Parathyroid adenoma (tissue), 2 donors: ENCODE data around the gene ACTN2.

Experiments
- H2AFZ ChIP-seq: fragments of 300-600 bp; sonication (generic); one replicate; pipeline ENCODE4 v1.7.0; 2017; ENCODE audit warnings: antibody characterized with exemption, mild to moderate bottlenecking
- H3K27ac ChIP-seq: fragments of 300-600 bp; sonication (generic); one replicate; pipeline ENCODE4 v1.7.0; 2017
- H3K27me3 ChIP-seq: fragments of 300-600 bp; sonication (generic); one replicate; pipeline ENCODE4 v1.7.0; 2017; ENCODE audit warnings: low read length; ENCODE audit not compliant: control insufficient read depth, insufficient read depth
- H3K36me3 ChIP-seq: fragments of 300-600 bp; sonication (generic); one replicate; pipeline ENCODE4 v1.7.0; 2017; ENCODE audit warnings: low read length; ENCODE audit not compliant: control insufficient read depth, insufficient read depth
- H3K4me1 ChIP-seq: fragments of 300-600 bp; sonication (generic); one replicate; pipeline ENCODE4 v1.7.0; 2017; ENCODE audit warnings: control low read depth
- H3K4me2 ChIP-seq: fragments of 300-600 bp; sonication (generic); one replicate; pipeline ENCODE4 v1.7.0; 2017; ENCODE audit warnings: low read length
- H3K4me3 ChIP-seq: fragments of 300-600 bp; sonication (generic); one replicate; pipeline ENCODE4 v1.7.0; 2017; ENCODE audit warnings: low read depth, low read length
- H3K79me2 ChIP-seq: fragments of 300-600 bp; sonication (generic); one replicate; pipeline ENCODE4 v1.7.0; 2017; ENCODE audit warnings: control low read depth
- H3K9ac ChIP-seq: fragments of 300-600 bp; sonication (generic); one replicate; pipeline ENCODE4 v1.7.0; 2017; ENCODE audit warnings: mild to moderate bottlenecking
- H3K9me3 ChIP-seq: fragments of 300-600 bp; sonication (generic); one replicate; pipeline ENCODE4 v1.7.0; 2017; ENCODE audit warnings: low read length; ENCODE audit not compliant: control insufficient read depth
- CTCF ChIP-seq: fragments of 300-600 bp; sonication (generic); IDR thresholded peaks from one replicate; pipeline ENCODE4 v1.7.0; 2017; ENCODE audit warnings: antibody characterized with exemption, mild to moderate bottlenecking
- donor health status: primary hyperparathyroidism.

The ACTN2 gene

GRCh38 chr1:236720206-236720605, 33.9 kb downstream of the ACTN2 start:
- Histone ChIP-seq H3K36me3 (no peaks in the 10 kb centered on the region), H3K79me2 (no peaks in the 10 kb centered on the region), H3K4me1 (no peaks in the 10 kb centered on the region), H3K27ac (no peak overlapping the region), H3K9me3 (peaks cover 3% of the 10 kb centered on the region), H3K4me3 (no peak overlapping the region), H3K27me3 (no peaks in the 10 kb centered on the region), H2AFZ (no peak overlapping the region), H3K4me2 (peak overlapping the region; percentile 60), H3K9ac (no peak overlapping the region)
- TF ChIP-seq CTCF, result no peak

GRCh38 chr1:236720611-236721010, 34.3 kb downstream of the ACTN2 start:
- Histone ChIP-seq H3K9ac (no peak overlapping the region), H3K9me3 (peaks cover 3% of the 10 kb centered on the region)

DNA sequence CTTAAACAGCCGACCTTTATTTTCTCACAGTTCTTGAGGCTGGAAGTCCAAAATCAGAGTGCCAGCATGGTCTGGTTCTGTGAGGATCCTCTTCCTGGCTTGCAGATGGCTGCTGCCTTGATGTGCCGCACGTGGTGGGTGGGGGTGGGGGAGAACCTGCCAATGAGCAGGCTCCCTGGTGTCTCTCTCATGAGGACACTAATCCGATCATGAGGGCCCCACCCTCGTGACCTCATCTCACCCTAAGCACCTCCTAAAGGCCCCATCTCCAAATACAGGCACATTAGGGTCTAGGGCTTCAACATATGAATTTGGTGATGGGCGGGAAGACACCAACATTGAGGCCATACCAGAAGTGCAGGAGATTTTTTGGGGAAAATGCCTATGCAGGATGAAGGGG, 37.8 kb downstream of the ACTN2 start:
- Histone ChIP-seq H3K4me2 (no peak overlapping the region), H3K9ac (no peak overlapping the region), H3K36me3 (no peaks in the 10 kb centered on the region), H3K79me2 (no peaks in the 10 kb centered on the region), H3K27me3 (no peaks in the 10 kb centered on the region), H2AFZ (no peak overlapping the region), H3K4me3 (no peak overlapping the region), H3K27ac (no peak overlapping the region), H3K4me1 (no peaks in the 10 kb centered on the region), H3K9me3 (peaks cover 3% of the 10 kb centered on the region)
- TF ChIP-seq CTCF, result no peak

More at GRCh38 chr1:236720611-236721010, 34.3 kb downstream of the ACTN2 start:
- Histone ChIP-seq H3K79me2 (no peaks in the 10 kb centered on the region), H2AFZ (no peak overlapping the region), H3K36me3 (no peaks in the 10 kb centered on the region), H3K4me1 (no peaks in the 10 kb centered on the region), H3K4me3 (no peak overlapping the region), H3K4me2 (peak overlapping the region; percentile 60), H3K27me3 (no peaks in the 10 kb centered on the region), H3K27ac (no peak overlapping the region)
- no peak for TF ChIP-seq CTCF

DNA sequence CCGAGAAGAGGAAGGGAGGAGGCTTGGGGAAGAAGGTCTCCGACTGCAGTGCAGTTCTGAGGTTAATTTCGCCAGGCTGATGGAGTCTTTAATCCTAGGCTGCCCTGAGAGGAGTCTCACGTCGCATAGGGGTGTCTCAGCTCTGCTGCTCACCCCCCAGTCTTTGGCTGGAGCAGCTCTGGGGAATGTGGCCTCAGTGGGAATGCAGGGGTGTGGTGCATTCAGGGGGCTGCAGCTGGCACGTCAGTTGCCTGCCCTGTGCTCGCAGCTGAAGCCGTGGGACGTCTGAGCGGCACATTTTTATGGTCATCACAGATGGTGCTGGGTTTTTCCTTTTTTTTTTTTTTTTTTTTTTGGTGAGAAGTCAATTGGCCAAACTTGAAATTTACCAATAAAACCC, 38.2 kb downstream of the ACTN2 start:
- Histone ChIP-seq H3K4me3 (no peak overlapping the region), H3K4me2 (no peak overlapping the region), H3K79me2 (no peaks in the 10 kb centered on the region), H3K9me3 (peaks cover 3% of the 10 kb centered on the region), H3K36me3 (no peaks in the 10 kb centered on the region), H3K9ac (no peak overlapping the region), H2AFZ (no peak overlapping the region), H3K27ac (no peak overlapping the region), H3K27me3 (no peaks in the 10 kb centered on the region), H3K4me1 (no peaks in the 10 kb centered on the region)
- TF ChIP-seq CTCF, result no peak

GRCh38 chr1:236725668-236726067, 39.4 kb downstream of the ACTN2 start:
- no peaks in the 10 kb centered on the region for H3K79me2 ChIP-seq
- no peak overlapping the region for H3K9ac ChIP-seq
- H3K9me3 ChIP-seq, result peaks cover 3% of the 10 kb centered on the region
- no peaks in the 10 kb centered on the region for H3K4me1 ChIP-seq
- no peaks in the 10 kb centered on the region for H3K36me3 ChIP-seq
- no peak overlapping the region for H3K27ac ChIP-seq
- H3K27me3 ChIP-seq, result no peaks in the 10 kb centered on the region
- no peak overlapping the region for H3K4me3 ChIP-seq
- no peak overlapping the region for H2AFZ ChIP-seq
- H3K4me2 ChIP-seq, result no peak overlapping the region
- TF ChIP-seq CTCF, result no peak
